ENCODE results near the gene RILPL1.

The RILPL1 gene

DNA sequence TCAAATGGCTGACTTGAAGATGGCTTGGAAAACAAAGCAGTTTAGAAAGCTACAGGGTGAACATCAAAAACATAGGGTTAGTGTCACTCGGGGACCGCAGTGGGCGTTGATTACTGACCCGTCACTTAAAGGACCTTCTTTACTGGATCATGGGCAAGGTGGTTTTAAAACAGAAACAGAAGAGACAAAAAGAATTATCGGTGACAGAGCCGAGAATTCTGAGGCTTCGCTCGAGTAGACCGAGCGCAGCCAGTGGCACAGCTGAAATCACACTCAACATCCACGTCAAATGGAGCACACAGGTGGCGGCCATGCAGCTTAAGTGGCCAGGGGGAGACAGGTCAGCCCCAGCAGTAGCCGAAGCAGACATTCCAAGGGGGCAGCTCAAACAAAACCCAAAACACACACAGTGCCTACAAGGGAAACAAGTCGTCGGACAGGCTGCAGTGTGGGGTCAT lies 58.2 kb downstream of the RILPL1 start:
- no peak overlapping the region for H3K4me3 ChIP-seq (ENCODE audit: low read depth, low read length)
- H3K36me3 ChIP-seq: peaks cover 24% of the 10 kb centered on the region
- H3K9me3 ChIP-seq: no peaks in the 10 kb centered on the region
- TF ChIP-seq, protein P1, sequence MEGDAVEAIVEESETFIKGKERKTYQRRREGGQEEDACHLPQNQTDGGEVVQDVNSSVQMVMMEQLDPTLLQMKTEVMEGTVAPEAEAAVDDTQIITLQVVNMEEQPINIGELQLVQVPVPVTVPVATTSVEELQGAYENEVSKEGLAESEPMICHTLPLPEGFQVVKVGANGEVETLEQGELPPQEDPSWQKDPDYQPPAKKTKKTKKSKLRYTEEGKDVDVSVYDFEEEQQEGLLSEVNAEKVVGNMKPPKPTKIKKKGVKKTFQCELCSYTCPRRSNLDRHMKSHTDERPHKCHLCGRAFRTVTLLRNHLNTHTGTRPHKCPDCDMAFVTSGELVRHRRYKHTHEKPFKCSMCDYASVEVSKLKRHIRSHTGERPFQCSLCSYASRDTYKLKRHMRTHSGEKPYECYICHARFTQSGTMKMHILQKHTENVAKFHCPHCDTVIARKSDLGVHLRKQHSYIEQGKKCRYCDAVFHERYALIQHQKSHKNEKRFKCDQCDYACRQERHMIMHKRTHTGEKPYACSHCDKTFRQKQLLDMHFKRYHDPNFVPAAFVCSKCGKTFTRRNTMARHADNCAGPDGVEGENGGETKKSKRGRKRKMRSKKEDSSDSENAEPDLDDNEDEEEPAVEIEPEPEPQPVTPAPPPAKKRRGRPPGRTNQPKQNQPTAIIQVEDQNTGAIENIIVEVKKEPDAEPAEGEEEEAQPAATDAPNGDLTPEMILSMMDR (IDR thresholded peaks at IDR 0.05; ENCODE audit: low read depth, low read length): no peak
- no peak for DNase-seq
- H3K27me3 ChIP-seq: no peaks in the 10 kb centered on the region
- no peaks in the 10 kb centered on the region for H3K4me1 ChIP-seq

DNA sequence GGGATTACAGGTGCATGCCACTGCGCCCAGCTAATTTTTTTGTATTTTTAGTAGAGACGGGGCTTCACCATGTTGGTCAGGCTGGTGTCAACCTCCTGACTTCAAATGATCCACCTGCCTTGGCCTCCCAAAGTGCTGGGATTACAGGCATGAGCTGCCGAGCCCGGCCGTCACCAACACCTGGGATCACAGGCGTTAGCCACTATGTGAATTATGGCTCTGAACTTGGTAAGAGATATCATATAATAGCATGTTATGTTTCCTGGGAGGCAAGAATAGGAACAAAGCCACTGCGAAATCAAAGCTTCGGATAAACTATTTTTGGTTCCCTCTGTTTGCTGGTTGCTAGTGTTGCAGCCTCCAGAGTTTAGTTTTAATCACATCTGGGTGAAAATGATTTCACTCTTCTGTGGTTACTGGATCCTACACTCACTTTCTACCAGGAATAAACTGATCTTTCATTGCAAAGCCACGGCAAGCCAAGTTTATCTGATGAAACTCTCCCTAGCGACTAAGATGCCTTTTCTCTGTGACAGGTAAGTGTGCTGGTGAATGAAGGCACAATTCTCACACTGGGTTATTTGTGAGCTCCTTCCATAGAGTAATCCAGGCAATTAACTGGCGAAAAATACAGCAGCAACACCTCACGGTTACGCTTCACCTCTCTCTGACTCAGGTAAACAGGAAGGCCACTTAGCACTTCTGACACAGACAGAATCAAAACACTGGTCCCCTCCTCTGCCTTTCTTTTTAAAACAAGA lies 58.9 kb downstream of the RILPL1 start:
- no peak for DNase-seq
- no peaks in the 10 kb centered on the region for H3K9me3 ChIP-seq
- H3K27me3 ChIP-seq: no peaks in the 10 kb centered on the region
- TF ChIP-seq, protein P1 (IDR thresholded peaks at IDR 0.05; ENCODE audit: low read depth, low read length): no peak
- H3K4me1 ChIP-seq: no peaks in the 10 kb centered on the region
- H3K36me3 ChIP-seq: peaks cover 24% of the 10 kb centered on the region
- no peak overlapping the region for H3K4me3 ChIP-seq (ENCODE audit: low read depth, low read length)

DNA sequence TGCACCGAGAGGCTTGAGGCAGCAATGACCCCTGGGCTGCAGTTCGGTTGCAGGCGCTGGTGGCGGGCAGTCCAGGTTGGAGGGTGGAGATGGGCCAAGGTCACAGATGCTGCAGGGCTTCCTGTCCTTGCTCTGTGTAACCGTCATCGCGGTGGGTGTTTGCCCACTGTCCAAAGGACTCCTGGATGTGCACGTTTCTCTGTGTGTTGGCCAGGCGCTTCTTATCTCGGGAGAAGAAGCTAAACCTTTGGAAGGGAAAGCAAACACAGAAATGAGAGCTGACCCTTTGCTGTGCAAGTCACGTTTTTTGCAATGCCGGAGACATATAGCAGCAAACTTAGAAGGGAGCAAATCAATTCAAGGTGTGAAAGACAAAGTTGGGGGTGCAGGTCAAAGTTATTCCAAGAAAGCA lies 61.1 kb downstream of the RILPL1 start:
- no peaks in the 10 kb centered on the region for H3K4me1 ChIP-seq
- H3K4me3 ChIP-seq (ENCODE audit: low read depth, low read length): no peak overlapping the region
- no peak for DNase-seq
- no peaks in the 10 kb centered on the region for H3K27me3 ChIP-seq
- no peaks in the 10 kb centered on the region for H3K9me3 ChIP-seq
- TF ChIP-seq, protein P1 (IDR thresholded peaks at IDR 0.05; ENCODE audit: low read depth, low read length): no peak
- peaks cover 28% of the 10 kb centered on the region for H3K36me3 ChIP-seq

DNA sequence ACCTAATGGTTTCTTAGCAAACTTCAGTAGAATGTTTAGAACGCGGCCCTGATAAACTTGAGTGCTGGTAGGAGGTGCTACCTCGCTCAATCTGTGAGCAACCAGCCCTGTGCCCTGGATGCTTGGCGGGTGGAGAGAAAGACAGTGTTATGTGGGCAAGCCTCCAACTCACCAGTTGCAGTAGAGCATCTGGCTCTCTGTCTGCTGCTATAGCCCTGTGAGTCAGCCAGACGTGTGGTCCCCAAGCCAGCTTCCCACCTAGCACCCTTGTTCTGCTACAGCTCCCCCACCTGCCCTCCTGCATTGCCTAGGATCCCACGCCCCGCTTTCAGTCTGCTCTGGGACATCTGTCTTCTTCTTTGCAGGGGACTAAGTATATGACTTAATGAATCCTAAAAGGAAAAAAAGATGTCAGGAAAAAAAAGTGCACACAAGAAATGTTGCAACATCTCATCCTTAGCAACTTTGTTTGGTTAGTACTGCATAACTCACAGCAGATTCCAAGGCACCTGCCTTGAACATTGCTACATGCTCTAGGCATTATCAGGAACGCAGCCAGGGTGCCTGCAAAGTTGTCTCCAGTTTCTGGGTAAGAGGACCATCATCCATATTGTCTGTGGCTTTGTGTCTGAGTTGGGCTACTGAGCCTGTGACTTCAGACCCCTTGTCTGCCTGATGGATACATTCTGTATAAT lies 62.0 kb downstream of the RILPL1 start:
- no peaks in the 10 kb centered on the region for H3K27me3 ChIP-seq
- TF ChIP-seq, protein P1 (IDR thresholded peaks at IDR 0.05; ENCODE audit: low read depth, low read length): no peak
- H3K4me3 ChIP-seq (ENCODE audit: low read depth, low read length): no peak overlapping the region
- H3K9me3 ChIP-seq: no peaks in the 10 kb centered on the region
- peaks cover 28% of the 10 kb centered on the region for H3K36me3 ChIP-seq
- peaks cover 2% of the 10 kb centered on the region; the same call in 1 of the 2 replicates for H3K4me1 ChIP-seq
- peak; percentile 27 for DNase-seq

DNA sequence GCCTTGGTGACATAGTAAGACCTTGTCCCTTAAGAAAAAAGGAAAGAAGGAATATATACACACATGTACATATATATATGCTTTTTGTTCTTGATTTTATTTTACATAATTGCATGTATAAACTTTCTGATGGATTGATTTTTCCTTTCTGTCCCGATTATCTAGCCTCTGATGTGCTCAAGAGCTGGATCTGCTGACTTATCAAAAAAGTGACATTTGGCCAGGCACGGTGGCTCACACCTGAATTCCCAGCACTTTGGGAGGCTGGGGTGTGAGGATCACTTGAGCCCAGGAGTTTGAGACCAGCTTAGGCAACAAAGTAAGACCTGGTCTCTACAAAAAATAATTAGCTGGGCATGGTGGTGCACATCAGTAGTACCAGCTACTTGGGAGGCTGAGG lies 63.5 kb downstream of the RILPL1 start:
- TF ChIP-seq, protein P1 (IDR thresholded peaks at IDR 0.05; ENCODE audit: low read depth, low read length): no peak
- no peak for DNase-seq
- H3K4me1 ChIP-seq: peaks cover 2% of the 10 kb centered on the region; the same call in 1 of the 2 replicates
- H3K36me3 ChIP-seq: peaks cover 41% of the 10 kb centered on the region
- H3K4me3 ChIP-seq (ENCODE audit: low read depth, low read length): no peak overlapping the region
- no peaks in the 10 kb centered on the region for H3K9me3 ChIP-seq
- H3K27me3 ChIP-seq: no peaks in the 10 kb centered on the region

DNA sequence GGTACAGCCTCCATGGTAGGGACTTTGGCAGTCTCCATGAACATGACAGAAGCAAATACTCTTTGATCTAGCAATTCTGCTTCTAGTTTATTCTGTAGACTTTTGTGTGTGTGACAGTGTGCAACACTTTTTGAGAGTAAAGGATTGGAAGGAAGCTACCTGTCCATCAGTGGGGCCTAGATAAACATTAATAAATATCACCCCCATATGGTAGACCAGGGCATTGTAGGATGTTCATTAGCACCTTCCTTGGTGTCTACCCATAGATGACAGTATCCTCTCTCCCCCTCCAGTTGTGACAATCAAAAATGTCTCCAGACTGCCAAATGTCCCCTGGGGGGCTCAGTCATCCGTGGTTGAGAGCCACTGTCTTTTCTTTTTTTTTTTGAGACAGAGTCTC lies 64.7 kb downstream of the RILPL1 start:
- no peak for DNase-seq
- Histone ChIP-seq H3K4me3 (ENCODE audit: low read depth, low read length) (no peak overlapping the region), H3K27me3 (no peaks in the 10 kb centered on the region), H3K9me3 (no peaks in the 10 kb centered on the region), H3K4me1 (peaks cover 2% of the 10 kb centered on the region; the same call in 1 of the 2 replicates), H3K36me3 (peaks cover 43% of the 10 kb centered on the region)
- TF ChIP-seq, protein P1 (IDR thresholded peaks at IDR 0.05; ENCODE audit: low read depth, low read length): peak; percentile 22
